Left lung (tissue), 10 donors: ENCODE measurements around the gene GABARAP. TPM values are rescaled to one million over a fixed set of nuclear protein-coding genes. Genes with fewer than 3 reads are reported as not detected.

ENCODE experiments used
- ATAC-seq: fragments of 200-7000 bp; cut with Tn5 transposase; one replicate; pipeline ENCODE4 v1.9.1; 2020; ENCODE audit warnings: moderate library complexity
- DNase-seq, 4 donors: peaks; one replicate each; pipeline ENCODE4 v3.0.0-alpha.2; 2013 to 2020
- H3K27ac ChIP-seq, 2 donors: fragments of 200-600 bp; sonication (generic) in 1 of 2; one replicate each; pipeline versions ENCODE4 v1.5.0 to v1.8.0; 2020 to 2021
- H3K27me3 ChIP-seq, 2 donors: fragments of 200-600 bp; sonication (generic) in 1 of 2; one replicate each; pipeline versions ENCODE4 v1.5.0 to v1.8.0; 2020 to 2021
- H3K36me3 ChIP-seq, 2 donors: fragments of 200-600 bp; sonication (generic) in 1 of 2; one replicate each; pipeline versions ENCODE4 v1.5.0 to v1.8.0; 2020 to 2021
- H3K4me1 ChIP-seq, 2 donors: fragments of 200-600 bp; one replicate each; pipeline ENCODE4 v1.8.0; 2021
- H3K4me3 ChIP-seq, 2 donors: fragments of 200-600 bp; sonication (generic) in 1 of 2; one replicate each; pipeline versions ENCODE4 v1.5.0 to v1.8.0; 2020 to 2021; ENCODE audit warnings: mild to moderate bottlenecking in 1 of 2
- H3K9me3 ChIP-seq, 2 donors: fragments of 200-600 bp; sonication (generic) in 1 of 2; one replicate each; pipeline versions ENCODE4 v1.5.0 to v1.8.0; 2020 to 2021
- intact Hi-C, 2 donors: fragments of 100-400 bp; cut with DNase I; formaldehyde crosslinking; loops; one replicate each; pipeline versions ENCODE4 v1.11.2 to v1.14.2; 2022
- polyA plus RNA-seq, 6 donors: library from polyadenylated mRNA; unstranded; fragments of 120-200 nt; gene quantifications; one replicate each; pipeline ENCODE4 v1.2.1, GENCODE V29; 2013; ENCODE audit not compliant: insufficient read length in 6 of 6
- total RNA-seq, 2 donors: library from RNA; stranded (reverse); fragmentation: NEBNext Ultra II Directional; extraction: Animal tissue kit (Norgen Biotek cat#: 25700); gene quantifications; one replicate each; pipeline ENCODE4 v1.2.1, GENCODE V29; 2021
- TF ChIP-seq, protein P1 (sequence below), 2 donors: fragments of 200-600 bp; sonication (generic) in 1 of 2; IDR thresholded peaks; one replicate each; pipeline versions ENCODE4 v1.5.0 to v1.8.0; 2021; ENCODE audit warnings: antibody characterized with exemption in 2 of 2
- donor health status: DM: no; HTN: yes; CAD: no.
- donor health status: DM: no; HTN: no; CAD: no.

GABARAP gene
- total and polyA plus RNA-seq, 8 donors = 442 to 559 (median 492) TPM

DNA sequence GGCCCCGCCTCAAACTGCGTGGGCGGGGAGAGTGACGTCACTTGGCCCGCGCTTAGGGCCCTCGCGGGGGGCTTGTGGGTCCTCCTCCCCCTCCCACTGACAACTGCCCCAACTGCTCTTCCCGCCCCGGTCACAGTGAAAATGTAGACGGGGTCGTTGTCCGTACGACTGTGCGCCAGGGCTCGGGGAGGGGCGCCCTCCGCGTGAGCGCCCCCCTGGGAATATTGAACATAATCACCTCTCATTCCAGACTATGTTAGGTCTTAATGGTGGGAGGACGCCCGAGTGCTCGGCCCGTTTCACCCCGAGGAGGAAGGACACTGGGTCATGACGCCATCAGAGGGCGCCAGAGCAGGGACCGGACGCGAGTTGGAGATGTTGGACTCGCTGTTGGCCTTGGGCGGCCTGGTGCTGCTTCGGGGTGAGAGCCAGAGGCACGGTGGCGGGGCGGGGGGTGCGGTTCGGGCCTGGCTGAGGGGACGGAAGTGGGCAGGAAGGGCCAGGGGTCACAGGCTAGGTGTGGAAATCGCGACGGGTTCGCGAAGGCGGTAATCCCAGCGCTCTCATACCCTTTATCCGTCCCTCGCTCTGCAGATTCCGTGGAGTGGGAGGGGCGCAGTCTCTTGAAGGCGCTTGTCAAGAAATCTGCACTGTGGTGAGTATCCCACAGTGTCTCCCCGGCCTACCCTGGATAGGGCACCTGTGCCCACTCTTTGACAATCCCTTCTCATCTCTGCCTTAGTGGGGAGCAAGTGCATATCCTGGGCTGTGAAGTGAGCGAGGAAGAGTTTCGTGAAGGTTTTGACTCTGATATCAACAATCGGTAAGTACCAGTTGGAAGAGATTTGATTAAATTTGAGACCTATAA is 10.2 kb upstream of the GABARAP start, which contains the start of gene ELP5:
TSS of gene ELP5 (plus strand) at position 40 of the 868 bp plus-strand sequence. CDS start at position 376, 336 bp downstream.
- DNase-seq = peak; percentile 94 to 98 (median 96)
- H3K4me3 ChIP-seq = peak within 1 kb of the TSS; percentile 83 to 95
- intact Hi-C loops = no loop called here
- no peaks in the 10 kb centered on the region for H3K27me3 ChIP-seq
- peak within 1 kb of the TSS; percentile 99 to 100 for H3K27ac ChIP-seq
- peak; percentile 81 for ATAC-seq
- H3K36me3 ChIP-seq = peaks cover 0 to 35% of the 10 kb centered on the region in 2 donors
- H3K9me3 ChIP-seq = no peaks in the 10 kb centered on the region
- TF ChIP-seq, protein P1, sequence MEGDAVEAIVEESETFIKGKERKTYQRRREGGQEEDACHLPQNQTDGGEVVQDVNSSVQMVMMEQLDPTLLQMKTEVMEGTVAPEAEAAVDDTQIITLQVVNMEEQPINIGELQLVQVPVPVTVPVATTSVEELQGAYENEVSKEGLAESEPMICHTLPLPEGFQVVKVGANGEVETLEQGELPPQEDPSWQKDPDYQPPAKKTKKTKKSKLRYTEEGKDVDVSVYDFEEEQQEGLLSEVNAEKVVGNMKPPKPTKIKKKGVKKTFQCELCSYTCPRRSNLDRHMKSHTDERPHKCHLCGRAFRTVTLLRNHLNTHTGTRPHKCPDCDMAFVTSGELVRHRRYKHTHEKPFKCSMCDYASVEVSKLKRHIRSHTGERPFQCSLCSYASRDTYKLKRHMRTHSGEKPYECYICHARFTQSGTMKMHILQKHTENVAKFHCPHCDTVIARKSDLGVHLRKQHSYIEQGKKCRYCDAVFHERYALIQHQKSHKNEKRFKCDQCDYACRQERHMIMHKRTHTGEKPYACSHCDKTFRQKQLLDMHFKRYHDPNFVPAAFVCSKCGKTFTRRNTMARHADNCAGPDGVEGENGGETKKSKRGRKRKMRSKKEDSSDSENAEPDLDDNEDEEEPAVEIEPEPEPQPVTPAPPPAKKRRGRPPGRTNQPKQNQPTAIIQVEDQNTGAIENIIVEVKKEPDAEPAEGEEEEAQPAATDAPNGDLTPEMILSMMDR (IDR thresholded peaks at IDR 0.05) = no peak
- peaks cover 18 to 46% of the 10 kb centered on the region in 2 donors for H3K4me1 ChIP-seq

DNA sequence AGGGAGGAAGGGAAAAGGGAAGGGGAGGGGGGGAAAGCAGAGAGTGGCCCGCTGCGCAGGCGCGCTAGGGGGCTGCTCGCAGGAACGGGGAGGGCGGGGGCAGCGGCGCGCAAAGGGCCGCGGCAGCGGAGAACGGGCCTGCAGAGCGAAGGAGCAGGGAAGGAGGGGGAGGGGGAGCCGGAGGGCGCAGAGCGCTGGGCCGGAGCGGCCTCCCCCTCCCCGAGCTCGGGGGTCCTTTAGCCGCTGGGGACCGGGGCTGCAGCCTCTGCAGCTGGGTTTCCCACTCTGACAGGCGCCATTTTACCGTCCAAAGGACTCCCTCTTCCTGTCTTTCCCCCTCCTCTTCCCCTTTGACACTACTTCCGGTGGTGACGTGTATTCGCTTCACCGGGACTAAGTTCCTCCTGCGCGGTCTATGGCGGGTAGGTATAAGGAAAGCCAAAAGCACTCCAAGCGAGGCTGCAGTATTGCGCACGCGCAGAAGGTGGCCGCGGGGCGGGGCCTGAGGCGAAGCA is 9.5 kb upstream of the GABARAP start, which contains the start of gene CTDNEP1:
TSS of gene CTDNEP1 (minus strand) at position 74 of the 515 bp plus-strand sequence. CDS start 438 bp downstream, outside the sequence.
- ATAC-seq = peak; percentile 90
- TF ChIP-seq, protein P1 (IDR thresholded peaks at IDR 0.05) = no peak

DNA sequence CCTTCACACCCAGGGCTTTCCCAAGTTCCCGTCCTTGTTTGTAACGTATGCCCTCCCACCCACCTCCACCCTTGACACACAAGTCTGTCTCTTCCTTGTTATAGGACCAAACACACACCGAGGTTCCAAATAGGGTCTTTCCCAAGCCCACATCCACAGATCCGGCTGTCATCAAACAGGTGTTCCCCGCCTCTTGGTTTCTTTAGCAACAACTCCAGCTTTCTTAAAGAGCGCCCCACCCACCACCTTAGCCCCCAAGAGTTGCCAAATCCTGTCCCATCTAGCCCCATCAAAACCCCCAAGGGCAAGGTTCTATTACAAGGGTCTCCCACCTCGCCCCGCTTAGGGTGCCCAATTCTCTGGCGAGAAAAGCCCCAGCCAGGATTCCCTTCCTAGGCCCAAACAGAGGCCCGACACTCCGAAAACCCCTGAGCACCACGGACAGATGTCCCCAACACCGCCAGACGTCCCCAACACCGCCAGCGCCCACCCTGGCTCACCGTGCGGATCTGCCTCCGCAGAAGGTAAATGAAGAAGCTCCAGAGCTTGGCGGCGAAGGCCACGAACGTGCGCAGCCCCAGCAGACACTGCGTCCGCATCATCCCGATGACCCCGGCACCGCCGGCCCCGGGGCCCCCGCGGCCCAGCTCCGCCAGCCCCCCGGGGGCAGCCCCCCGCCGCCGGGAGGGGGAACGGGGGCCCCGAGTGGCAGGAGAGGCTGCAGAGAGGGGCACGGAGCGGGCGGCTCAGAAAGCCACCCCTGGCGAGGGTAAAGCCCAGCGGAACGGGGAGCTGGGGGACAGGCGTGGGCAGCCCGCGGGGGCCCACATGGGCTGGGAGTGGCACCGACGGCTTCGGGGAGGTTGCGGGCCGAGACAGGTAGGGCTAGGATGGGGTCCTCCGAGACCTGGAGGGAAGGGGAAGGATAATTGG is 8.7 kb upstream of the GABARAP start:
- Histone ChIP-seq H3K4me1 (peaks cover 18 to 47% of the 10 kb centered on the region in 2 donors), H3K4me3 (peak overlapping the region; percentile 83 to 95), H3K27ac (peak overlapping the region; percentile 99 to 100), H3K36me3 (peaks cover 0 to 34% of the 10 kb centered on the region in 2 donors), H3K9me3 (no peaks in the 10 kb centered on the region), H3K27me3 (no peaks in the 10 kb centered on the region)
- ATAC-seq (no peak), DNase-seq (peak in 2 of 4 donors; percentile 53 to 88)
- intact Hi-C loops = no loop called here
- TF ChIP-seq, protein P1 (IDR thresholded peaks at IDR 0.05) = no peak

More for the DNA sequence above, 9.5 kb upstream of the GABARAP start, which contains the start of gene CTDNEP1:
- intact Hi-C loops = no loop called here
- Histone ChIP-seq H3K27ac (peak within 1 kb of the TSS; percentile 99 to 100), H3K9me3 (no peaks in the 10 kb centered on the region), H3K27me3 (no peaks in the 10 kb centered on the region), H3K36me3 (peaks cover 0 to 34% of the 10 kb centered on the region in 2 donors), H3K4me1 (peaks cover 18 to 47% of the 10 kb centered on the region in 2 donors), H3K4me3 (peak within 1 kb of the TSS; percentile 83 to 95)
- peak; percentile 99 to 100 (median 99) for DNase-seq

DNA sequence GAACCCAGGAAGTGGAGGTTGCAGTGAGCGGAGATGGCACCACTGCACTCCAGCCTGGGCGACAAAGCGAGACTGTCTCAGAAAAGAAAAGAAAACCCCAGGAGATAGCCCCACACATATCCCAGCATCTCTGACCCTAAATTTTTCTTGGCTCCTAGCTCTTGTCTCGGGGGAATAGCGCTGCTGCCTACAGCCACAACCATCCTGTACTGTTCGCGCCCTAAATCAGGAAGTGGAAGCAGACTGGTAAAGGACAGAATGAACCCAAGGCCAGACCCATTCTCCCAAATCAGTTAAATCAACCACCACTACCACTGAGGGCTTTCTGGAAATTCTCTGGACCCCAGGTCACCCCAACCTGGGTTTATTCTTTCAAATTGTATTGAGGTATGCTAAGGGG is 7.6 kb upstream of the GABARAP start:
- DNase-seq (no peak), ATAC-seq (no peak)
- Histone ChIP-seq H3K27me3 (no peaks in the 10 kb centered on the region), H3K4me1 (peaks cover 18 to 47% of the 10 kb centered on the region in 2 donors), H3K36me3 (peaks cover 0 to 34% of the 10 kb centered on the region in 2 donors), H3K27ac (peak overlapping the region in 1 of 2 donors; percentile 100), H3K4me3 (peak overlapping the region; percentile 83 to 95), H3K9me3 (no peaks in the 10 kb centered on the region)
- TF ChIP-seq, protein P1 (IDR thresholded peaks at IDR 0.05) = no peak
- intact Hi-C loops = no loop called here
